Measurements from ENCODE around the gene SAXO1.
"Not testable (repeated sequence)": the region's sequence is repeated elsewhere in the genome, so short reads cannot be mapped to it uniquely, and the experiment has no call there.

Gene SAXO1, protein sequence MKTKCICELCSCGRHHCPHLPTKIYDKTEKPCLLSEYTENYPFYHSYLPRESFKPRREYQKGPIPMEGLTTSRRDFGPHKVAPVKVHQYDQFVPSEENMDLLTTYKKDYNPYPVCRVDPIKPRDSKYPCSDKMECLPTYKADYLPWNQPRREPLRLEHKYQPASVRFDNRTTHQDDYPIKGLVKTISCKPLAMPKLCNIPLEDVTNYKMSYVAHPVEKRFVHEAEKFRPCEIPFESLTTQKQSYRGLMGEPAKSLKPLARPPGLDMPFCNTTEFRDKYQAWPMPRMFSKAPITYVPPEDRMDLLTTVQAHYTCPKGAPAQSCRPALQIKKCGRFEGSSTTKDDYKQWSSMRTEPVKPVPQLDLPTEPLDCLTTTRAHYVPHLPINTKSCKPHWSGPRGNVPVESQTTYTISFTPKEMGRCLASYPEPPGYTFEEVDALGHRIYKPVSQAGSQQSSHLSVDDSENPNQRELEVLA

DNA sequence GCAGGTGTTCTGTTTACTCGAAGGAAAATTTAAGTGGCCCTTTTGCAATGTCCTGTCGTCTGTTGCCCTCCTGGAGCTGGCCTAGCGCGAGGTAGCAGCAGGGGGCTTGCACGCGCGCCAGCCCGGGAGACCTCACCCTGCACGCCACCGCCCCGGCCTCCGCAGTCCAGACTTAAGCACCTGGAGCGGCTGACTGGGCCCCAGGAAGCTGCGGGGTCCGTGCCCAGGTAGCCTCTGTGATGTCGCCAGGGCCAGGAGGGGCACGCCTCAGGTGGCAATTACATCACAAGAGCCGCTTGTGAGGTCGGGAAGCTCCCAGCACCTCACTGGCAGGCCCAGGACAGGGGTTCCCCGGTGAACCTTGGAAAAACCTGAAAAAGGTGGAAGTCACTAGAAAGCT is at the start of gene SAXO1:
TSS of gene SAXO1 (minus strand) at position 195 of the 400 bp plus-strand sequence. CDS start 301 bp downstream, outside the sequence.
- no peak for DNase-seq

DNA sequence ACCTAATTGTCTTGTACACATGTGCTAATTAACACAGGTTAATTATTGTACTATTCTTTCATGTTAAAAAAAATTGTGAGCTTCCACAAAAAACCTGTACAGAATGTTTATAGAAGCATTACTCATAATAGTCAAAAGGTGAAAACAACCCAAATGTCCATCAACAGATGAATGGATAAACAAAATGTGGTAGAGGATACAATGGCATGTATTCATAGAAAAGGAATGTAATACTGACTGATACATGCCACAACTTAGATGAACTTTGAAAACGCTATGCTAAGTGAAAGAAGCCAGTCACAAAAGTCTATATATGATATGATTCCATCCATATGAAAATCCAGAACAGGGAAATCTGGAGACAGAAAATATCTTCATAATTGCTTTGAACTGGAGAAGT is 41.8 kb upstream of the SAXO1 start:
- DNase-seq, result no peak

DNA sequence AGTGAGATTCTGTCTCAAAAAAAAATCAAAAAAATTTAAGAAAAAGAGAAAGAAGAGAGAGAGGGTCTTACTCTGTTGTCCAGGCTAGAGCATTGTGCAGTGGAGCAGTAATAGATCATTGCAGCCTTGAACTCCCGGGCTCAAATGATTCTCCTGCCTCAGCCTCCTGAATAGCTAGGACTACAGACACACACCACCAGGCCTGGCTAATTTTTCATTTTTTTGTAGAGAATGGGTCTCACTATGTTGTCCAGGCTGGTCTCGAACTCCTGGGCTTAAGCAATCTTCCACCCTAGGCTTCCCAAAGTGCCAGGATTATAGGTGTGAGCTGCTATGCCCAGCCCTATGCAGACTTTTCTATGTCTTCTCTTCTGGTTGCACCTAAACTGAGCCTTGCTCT is 41.2 kb upstream of the SAXO1 start:
- DNase-seq, result no peak

DNA sequence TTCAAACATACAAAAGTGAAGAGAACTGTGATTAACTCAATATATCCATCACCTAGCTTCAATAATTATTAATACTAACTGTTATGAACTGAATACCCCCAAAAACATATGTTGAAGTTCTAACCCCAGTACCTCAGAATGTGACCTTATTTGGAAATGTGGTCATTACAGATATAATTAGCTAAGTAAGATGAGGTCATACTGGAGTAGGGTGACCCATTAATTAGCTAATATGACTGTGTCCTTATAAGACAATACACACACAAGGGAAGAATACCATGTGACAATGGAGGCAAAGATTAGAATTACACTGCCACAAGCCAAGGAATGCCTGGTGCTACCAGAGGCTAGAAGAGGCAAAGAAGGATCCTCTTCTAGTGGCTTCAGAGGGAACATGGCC is 24.0 kb upstream of the SAXO1 start:
- DNase-seq, result no peak

DNA sequence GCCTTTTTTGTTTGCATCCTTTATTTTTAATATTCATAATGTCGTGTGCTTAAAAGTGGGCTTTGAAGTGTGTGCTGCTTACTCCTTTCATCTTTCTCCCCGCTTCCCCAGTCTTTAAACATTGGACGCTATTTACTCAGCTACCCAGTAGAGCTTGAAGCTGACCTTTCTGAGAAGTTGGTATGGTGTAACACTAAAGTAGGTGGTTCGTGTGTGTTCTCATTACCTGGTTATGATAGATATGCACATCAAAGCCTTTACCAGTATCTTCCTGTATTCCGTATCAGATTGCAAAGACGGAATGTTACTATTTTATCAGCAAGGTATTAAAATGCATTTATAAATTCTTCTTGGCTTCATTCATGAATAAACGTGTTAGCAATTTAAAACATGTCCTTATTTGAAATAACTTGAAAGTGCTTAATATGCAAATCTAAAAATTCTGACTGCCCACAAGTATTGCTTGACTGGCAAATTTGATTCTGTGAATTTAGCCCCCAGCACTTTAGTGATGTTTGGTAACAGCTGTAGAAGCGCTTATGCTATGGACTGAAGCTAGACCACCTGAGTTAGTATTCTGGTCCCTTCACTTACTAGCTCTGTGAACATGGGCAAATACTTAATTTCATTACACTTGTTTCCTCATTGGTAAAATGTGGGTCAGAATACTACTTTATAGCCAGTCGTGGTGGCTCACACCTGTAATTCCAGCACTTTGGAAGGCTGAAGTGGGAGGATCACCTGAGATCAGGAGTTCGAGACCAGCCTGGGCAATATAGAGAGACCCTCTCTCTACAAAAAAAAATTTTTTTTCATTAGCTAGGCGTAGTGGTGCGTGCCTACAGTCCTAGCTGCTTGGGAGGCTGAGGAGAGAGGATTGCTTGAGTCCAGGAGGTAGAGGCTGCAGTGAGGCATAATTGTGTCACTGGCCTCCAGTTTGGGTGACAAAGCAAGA is 17.9 kb upstream of the SAXO1 start:
- DNase-seq, result no peak

DNA sequence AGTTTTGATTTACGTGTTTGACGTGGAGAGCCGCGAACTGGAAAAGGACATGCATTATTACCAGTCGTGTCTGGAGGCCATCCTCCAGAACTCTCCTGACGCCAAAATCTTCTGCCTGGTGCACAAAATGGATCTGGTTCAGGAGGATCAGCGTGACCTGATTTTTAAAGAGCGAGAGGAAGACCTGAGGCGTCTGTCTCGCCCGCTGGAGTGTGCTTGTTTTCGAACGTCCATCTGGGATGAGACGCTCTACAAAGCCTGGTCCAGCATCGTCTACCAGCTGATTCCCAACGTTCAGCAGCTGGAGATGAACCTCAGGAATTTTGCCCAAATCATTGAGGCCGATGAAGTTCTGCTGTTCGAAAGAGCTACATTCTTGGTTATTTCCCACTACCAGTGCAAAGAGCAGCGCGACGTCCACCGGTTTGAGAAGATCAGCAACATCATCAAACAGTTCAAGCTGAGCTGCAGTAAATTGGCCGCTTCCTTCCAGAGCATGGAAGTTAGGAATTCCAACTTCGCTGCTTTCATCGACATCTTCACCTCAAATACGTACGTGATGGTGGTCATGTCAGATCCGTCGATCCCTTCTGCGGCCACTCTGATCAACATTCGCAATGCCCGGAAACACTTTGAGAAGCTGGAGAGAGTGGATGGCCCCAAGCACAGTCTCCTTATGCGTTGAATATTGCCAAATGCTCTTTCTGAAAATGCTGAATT is 17.1 kb upstream of the SAXO1 start:
- DNase-seq, result no peak

DNA sequence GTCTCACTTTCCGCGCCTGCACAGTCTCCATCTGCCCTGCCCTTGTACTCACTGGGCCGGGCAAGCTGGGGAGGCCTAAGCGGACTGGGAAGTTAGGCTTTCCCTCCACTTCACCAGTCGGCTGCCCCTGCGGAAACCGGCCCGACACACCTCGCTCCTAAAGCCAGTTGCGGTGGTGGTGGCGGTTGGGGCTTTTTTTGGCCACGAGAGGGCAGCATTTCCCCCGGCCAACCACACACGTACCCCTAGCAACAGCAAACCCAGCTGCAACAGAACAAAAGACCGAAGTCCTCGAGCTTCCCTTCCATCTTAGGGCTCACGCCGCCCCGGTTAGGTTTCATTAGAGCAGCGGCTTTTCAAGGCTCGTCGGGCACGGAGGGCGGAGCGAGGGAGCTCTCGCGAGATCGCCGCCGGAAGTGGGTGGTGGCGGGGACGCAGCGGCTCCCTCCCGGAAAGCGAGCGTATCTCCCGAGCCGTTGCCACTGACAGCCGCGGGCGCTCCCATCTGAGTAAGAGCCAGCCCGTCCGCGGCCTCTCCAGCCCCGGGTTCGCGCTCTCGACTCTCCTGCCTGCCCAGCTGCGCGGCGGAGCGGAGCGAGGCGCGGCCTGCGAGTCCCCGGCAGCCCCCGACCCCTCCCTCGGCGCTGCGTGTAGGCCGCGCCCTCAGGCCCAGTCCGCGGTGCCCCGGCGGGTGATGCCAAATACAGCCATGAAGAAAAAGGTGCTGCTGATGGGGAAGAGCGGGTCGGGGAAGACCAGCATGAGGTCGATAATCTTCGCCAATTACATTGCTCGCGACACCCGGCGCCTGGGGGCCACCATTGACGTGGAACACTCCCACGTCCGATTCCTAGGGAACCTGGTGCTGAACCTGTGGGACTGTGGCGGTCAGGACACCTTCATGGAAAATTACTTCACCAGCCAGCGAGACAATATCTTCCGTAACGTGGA is 16.2 kb upstream of the SAXO1 start, which contains the start of gene RRAGA:
TSS of gene RRAGA (plus strand) at position 462 of the 951 bp plus-strand sequence. CDS start at position 695, 233 bp downstream.
- peak; percentile 93 for DNase-seq

DNA sequence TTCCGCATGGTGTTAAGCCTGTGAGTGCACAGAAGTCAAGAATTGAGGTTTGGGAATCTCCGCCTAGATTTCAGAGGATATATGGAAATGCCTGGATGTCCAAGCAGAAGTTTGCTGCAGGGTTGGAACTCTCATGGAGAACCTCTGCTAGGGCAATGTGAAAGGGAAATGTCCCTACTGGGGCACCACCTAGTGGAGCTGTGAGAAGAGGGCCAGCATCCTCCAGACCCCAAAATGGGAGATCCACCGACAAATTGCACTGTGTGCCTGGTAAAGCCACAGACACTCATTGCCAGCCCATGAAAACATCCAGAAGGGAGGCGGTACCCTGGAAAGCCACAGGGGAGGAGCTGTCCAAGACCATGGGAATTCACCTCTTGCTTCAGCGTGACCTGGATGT is 3.6 kb upstream of the SAXO1 start:
- no peak for DNase-seq

DNA sequence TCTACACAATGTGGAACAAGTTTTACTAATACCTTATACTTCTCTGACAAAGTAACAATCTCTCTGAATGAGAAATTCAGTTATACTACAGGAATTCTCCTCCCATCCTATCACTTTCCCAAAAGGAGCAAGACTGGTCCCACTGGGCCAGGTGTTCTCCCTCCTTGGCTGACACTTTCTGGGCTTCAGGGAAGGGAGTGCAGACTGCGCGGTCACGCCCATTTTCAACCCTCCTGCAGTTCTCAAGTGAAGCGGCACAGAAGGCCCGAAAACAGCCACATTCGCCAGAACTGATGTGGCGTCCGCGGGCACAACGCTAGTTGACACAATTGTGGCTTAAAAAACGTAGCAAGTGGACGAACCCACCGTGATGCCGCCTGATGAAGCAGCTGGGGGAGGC is 603 bp downstream of the SAXO1 start:
- no peak for DNase-seq

DNA sequence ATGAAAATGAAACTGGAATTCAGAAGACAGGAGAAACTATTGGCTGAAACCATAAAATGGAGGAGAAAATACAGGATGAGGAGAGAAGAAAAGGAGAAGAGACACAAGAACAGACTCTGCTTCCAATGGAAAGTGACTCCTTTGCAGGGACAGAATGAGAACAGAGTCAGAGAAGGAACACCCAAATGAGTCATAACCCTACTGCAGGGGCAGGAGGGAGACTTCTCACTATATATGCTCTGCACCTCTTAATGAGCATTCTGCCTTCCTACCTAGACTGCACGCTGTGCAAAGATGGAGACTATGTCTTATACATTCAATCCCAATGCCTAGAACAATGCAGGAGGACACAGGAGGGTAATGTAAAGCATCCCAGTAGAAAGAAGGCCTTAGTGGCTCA is 2.1 kb downstream of the SAXO1 start:
- no peak for DNase-seq

DNA sequence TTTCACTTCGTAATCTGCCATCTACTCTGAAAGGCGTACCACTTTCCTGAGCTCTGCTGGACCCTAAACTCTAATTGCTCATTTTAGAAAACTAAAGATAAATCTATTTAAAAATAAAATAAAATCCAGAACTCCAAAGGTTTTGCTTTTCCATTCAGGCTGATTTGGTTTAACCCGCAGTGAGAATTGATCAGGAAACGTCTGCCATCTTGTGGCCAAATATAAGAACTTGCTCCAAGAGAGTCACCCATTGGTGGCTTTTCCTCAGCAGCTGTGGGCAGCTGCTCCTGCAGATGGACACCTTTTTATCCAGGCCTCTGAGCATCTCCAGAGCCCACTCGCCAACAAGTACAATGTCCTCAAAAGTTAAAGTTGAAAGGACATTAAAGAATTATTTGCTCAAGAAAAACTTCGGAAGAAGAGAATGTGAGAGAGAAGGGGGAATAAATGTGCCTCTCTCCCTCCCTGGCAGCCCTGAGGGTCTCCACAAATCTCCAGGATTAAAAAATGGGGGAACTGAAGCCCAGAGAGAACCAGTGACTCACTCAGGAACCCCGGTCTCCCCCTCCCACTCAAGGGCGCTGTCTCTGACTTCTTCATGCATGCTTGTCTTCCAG is 4.1 kb downstream of the SAXO1 start:
- DNase-seq, result no peak

DNA sequence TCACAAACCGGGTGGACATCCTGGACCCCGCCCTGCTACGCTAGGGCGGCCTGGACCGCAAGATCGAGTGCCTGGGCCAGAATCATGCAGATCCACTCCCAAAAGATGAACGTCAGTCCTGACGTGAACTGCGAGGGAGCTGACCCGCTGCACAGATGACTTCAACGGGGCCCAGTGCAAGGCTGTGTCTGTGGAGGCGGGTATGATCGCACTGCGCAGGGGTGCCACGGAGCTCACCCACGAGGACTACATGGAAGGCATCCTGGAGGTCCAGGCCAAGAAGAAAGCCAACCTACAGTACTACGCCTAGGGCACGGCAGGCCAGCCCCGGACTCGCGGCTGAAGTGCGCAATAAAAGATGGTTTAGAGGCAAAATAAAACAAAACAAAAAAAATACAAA is 5.2 kb downstream of the SAXO1 start:
- DNase-seq, result no peak

DNA sequence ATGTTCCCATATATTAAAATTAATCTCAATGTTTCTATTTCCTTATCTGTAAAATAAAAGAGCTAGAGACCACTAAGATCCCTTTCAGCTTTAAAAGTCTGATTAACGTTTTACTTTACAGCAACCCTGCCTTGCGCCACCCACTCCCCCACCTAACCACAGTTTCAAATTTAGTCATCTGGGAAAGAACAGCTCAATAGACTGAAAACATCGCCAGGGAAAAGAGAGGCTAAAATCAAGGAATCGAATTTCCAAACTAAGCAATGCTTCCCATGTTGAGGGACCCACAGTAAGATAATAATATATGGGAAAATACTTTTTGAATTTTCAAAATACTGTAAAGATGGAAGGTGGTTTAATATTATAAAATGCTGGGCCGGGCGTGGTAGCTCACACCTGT is 6.6 kb downstream of the SAXO1 start:
- no peak for DNase-seq

DNA sequence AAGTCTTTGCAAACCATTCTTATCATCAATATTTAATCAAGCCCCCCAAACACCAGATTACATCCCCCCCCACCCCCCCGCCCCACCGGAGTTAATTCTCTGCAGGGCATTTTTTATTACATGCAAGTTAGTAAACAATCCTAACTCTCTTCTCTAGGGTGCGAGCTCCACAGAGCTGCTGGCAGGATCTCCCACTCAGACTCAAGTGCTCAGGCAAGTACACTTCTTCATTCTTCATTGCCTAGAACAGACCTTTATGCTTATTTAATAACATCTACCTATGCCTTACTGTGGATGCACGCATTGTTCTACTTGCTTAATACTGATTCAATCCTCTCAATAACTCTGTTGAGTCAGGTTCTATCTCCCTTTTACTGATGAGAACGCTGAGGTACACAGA is 9.9 kb downstream of the SAXO1 start:
- no peak for DNase-seq

DNA sequence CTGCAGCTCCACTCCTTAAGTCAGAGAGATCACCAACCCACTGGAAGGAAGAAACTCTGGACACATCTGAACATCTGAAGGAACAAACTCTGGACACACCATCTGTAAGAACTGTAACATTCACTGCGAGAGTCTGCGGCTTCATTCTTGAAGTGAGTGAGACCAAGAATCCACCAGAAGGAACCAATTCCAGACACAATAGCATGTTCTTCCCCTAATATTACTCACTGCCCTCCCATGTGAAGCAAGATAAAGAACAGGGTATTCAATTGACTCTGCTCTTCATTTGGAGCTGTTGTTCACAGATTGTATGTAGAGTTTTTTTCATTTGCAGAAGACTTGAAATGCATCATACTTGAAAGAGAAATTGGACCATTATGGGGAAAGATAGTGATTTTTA is 10.8 kb downstream of the SAXO1 start:
- DNase-seq, result no peak

DNA sequence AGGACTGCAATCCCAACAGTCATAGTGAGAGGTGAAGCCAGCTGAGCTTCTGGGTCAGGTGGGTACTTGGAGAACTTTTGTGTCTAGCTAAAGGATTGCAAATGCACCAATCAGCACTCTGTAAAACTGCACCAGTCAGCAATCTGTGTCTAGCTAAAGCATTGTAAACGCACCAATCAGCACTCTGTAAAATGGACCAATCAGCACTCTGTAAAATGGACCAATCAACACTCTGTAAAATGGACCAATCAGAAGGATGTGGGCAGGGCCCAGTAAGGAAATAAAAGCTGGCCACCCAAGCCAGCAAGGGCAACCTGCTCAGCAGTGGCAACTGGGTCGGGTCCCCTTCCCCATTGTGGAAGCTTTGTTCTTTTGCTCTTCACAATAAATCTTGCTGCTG is 11.4 kb downstream of the SAXO1 start:
- DNase-seq, result not testable (repeated sequence)

DNA sequence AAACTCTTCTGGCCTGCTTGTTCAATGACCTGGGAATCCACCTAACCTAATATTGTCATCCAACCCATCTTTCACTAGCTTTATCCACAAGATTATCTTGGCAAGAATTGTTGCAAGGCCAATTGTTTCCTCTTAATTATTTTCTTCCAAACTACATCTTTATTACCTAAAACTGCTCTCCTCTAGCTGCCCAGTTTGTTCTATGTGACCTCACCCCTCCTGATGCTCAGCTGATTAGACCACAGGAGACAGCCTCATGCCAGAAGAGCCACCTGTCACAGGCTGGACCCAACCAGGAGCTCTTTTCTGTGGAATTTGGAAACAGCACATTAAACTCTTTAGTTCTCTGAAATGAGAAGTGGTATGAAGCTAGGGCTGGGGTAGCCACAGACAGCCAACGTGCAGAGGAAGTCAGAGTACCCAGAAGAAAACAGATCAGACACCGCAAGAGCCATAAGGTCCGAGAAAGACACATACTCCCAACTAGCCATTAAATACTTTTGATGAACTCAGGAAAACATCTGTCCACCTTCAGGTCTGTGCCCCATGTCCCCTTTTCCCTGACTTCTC is 12.0 kb downstream of the SAXO1 start:
- DNase-seq, result no peak

DNA sequence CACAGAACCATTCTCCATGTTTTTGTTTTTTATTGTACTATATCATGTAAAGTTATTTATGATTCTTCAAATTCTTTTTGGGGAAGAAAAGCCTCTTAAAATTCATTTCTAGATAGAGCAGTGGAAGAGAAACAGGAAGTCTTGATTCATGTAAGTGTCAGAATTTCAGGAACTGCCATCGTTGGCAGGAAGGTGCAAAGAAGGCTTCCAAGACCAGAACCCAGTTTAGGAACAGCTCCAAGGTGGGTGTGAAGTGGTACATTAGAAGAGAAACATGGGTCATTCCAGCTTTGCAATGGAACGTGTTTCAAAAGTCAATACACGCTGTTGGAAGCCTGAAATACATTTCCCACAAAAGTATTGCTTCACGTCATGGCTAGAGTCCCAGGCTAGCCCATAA is 14.8 kb downstream of the SAXO1 start:
- no peak for DNase-seq

DNA sequence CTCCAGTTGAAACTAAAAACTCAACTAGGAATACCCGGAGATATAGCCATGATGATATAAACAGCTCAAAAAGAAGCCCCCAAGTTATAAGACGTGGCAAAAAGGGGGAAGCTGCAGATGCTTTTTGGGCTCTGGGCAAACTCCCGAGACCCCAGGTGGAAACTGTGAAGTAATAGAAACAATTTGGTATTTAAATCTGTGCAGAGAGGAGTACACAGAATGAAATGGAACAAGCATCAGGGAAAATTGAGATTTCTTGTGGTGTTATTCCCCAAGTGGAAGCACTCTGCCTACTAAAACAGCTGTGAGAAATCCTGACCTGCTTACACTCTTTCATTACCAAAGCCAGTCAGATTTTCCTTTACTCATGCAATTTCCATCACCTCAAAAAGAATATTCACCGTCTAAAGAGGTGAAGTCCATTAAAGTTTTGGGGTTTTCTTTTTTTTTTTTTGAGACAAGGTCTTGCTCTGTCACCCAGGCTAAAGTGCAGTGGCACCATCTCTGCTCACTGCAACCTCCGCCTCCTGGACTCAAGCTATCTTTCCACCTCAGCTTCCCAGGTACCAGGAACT is 23.5 kb downstream of the SAXO1 start:
- DNase-seq, result no peak

DNA sequence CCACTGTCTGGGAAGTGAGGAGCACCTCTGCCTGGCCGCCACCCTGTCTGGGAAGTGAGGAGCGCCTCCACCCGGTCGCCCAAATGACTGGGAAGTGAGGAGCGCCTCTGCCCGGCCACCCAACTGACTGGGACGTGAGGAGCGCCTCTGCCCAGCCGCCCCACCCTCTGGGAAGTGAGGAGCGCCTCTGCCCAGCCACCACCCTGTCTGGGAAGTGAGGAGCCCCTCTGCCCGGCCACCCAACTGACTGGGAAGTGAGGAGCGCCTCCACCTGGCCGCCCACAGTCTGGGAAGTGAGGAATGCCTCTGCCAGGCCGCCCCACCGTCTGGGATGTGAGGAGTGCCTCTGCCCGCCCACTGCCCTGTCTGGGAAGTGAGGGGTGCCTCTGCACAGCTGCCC is 32.9 kb downstream of the SAXO1 start:
- no peak for DNase-seq

Measured in activated naive CD4-positive, alpha-beta T cell treated with anti-CD3 and anti-CD28 coated beads, Interleukin-2, amount 50 U/mL, for 16 hours (primary cell).